Duodenal mucosa (tissue), 2 donors: ENCODE data around the gene CNOT8.

Experiments used
- H3K27ac ChIP-seq: one replicate; pipeline ENCODE4 v1.7.0; 2013; ENCODE audit warnings: low read depth, low read length
- H3K27me3 ChIP-seq, 2 donors: one replicate each; pipeline ENCODE4 v1.7.0; 2013; ENCODE audit warnings: low read length in 2 of 2, control low read depth in 1 of 2; ENCODE audit not compliant: insufficient read depth in 2 of 2, control insufficient read depth in 1 of 2
- H3K36me3 ChIP-seq, 2 donors: one replicate each; pipeline ENCODE4 v1.7.0; 2013; ENCODE audit warnings: low read length in 2 of 2, control low read depth in 1 of 2; ENCODE audit not compliant: insufficient read depth in 2 of 2, control insufficient read depth in 1 of 2
- H3K4me1 ChIP-seq, 2 donors: one replicate each; pipeline ENCODE4 v1.7.0; 2013; ENCODE audit warnings: low read length in 2 of 2, control low read depth in 1 of 2; ENCODE audit not compliant: insufficient read depth in 2 of 2, control insufficient read depth in 1 of 2
- H3K4me3 ChIP-seq, 2 donors: one replicate each; pipeline ENCODE4 v1.7.0; 2013; ENCODE audit warnings: low read length in 2 of 2, low read depth in 1 of 2
- H3K9ac ChIP-seq, 2 donors: one replicate each; pipeline ENCODE4 v1.7.0; 2013; ENCODE audit warnings: low read length in 2 of 2, low read depth in 1 of 2
- H3K9me3 ChIP-seq, 2 donors: one replicate each; pipeline ENCODE4 v1.7.0; 2013; ENCODE audit warnings: low read length in 2 of 2, control low read depth in 1 of 2; ENCODE audit not compliant: control insufficient read depth in 1 of 2

Gene CNOT8

DNA sequence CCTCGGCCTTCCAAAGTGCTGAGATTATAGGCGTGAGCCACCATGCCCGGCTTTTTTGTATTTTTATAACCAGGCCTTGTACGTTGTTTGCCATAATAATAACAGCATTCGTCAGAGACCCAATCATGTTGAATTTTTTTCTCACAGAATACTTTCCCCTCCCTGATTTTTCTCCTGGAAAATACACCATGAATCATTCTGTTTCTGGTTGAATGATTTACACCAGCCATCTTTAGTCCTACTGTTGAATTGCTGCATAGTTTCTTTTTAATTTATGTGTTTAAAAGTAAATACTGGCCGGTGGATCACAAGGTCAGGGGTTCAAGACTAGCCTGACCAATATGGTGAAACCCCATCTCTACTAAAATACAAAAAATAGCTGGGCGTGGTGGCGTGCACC, 3.5 kb downstream of the CNOT8 start:
- no peak overlapping the region for H3K4me3 ChIP-seq
- H3K9me3 ChIP-seq: no peaks in the 10 kb centered on the region
- H3K4me1 ChIP-seq: peaks cover 33 to 37% of the 10 kb centered on the region in 2 donors
- H3K27me3 ChIP-seq: no peaks in the 10 kb centered on the region
- no peak overlapping the region for H3K27ac ChIP-seq
- H3K36me3 ChIP-seq: peaks cover 9 to 28% of the 10 kb centered on the region in 2 donors
- no peak overlapping the region for H3K9ac ChIP-seq

DNA sequence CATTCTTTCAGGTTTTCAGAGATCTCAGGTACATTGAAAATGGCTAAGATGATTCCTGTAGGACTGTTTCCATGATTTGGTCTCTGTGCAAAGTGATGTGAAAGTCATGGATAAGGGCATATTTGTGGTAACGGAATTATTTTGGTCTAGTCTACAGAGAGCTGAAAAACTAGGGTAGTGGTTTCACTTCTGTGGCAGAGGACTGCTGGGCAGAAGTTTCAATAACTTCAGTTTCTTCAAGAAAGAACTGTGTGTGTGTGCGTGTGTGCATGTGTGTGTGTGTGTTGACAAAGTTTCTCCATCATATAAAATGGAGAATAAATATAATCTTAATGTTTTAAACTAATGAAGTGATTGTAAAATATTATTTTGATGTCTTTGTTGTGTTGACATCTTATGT, 4.3 kb downstream of the CNOT8 start:
- Histone ChIP-seq H3K4me3 (no peak overlapping the region), H3K9me3 (no peaks in the 10 kb centered on the region), H3K27ac (no peak overlapping the region), H3K4me1 (peaks cover 29 to 35% of the 10 kb centered on the region in 2 donors), H3K9ac (no peak overlapping the region), H3K36me3 (peaks cover 9 to 28% of the 10 kb centered on the region in 2 donors), H3K27me3 (no peaks in the 10 kb centered on the region)

DNA sequence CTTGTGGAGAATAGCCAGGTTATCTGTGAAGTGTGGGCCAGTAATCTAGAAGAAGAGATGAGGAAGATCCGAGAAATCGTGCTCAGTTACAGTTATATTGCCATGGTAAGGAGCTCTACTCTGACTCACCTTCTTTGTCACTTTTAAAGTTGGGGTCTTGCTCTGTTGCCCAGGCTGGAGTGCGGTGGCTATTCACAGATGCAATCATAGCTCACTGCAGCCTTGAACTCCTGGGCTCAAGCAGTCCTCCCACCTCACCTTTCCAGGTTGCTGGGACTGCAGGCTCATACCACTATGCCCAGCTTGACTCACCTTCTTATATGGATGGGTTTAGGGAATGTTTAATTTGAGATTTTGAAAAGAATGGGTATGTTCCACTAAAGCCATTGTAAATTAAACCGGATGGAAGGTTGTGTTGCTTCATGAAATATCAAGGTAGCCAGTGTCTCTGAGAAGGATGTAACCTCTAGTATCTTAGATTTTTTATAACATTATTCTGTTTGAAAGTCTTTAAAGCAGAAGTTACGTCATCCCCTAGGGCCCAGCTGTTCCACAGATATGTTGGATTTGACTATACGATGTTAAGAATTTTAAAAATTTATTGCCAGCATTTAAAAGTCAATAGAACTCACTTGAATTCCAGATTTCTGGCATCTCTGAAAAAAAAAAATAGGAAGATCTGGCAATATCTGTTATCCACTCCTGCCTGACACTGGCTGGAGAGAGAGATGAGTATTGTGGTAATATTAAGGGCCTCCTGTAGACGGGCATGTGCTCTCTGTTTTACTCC, 5.1 kb downstream of the CNOT8 start:
- no peak overlapping the region for H3K27ac ChIP-seq

DNA sequence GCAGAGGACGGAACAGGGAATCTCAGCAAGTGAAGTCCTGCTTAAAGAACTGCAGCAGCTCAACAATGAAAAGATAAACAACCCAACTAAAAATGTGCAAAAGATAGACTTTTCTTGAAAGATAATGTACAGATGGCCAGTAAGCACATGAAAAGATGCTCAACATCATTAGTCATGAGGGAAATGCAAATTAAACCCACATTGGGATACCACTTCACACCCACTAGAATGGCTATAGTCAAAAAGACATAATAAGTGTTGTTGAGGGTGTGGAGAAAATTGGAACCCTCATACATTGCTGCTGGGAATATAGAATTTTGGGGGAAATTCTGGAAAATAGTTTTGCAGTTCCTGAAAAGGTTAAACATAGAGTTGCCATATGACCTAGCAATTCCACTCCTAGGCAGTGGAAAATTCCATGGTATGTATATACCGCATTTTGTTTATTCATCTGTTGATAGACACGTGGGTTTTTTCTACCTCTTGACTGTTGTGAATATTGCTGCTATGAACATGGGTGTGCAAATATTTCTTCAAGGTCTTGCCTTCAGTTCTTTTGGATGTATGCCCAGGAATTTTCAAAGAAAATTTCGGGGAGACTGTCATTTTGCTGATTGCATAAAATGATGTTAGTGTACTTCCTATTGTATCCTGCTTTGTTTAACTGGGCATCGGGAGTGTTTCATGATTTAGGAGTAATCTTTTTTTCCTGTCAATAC, 7.2 kb downstream of the CNOT8 start:
- Histone ChIP-seq H3K4me1 (peaks cover 18 to 21% of the 10 kb centered on the region in 2 donors), H3K9ac (no peak overlapping the region), H3K9me3 (no peaks in the 10 kb centered on the region), H3K27ac (no peak overlapping the region), H3K36me3 (peaks cover 12 to 39% of the 10 kb centered on the region in 2 donors), H3K4me3 (no peak overlapping the region), H3K27me3 (no peaks in the 10 kb centered on the region)

More for the DNA sequence above, 5.1 kb downstream of the CNOT8 start:
- Histone ChIP-seq H3K4me3 (no peak overlapping the region), H3K9ac (no peak overlapping the region), H3K27me3 (no peaks in the 10 kb centered on the region), H3K9me3 (no peaks in the 10 kb centered on the region), H3K36me3 (peaks cover 9 to 31% of the 10 kb centered on the region in 2 donors), H3K4me1 (peaks cover 29 to 35% of the 10 kb centered on the region in 2 donors)

DNA sequence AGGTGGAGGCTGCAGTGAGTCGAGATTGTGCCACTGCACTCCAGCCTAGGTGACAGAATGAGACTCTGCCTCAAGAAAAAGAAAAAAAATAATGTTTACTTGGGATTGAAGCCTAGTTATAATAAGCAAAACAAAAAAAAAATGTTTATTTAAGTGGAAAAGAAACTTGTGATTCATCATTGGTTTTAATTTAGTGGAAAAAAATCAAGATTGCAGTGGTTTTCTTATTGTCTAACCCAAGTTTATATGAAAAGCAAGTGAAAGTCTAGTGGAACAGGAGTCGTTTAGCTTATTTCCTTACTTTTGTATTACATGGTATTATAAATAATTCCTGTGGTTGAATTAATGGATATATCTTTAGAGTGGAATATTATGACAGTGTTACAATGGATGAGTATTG, 8.4 kb downstream of the CNOT8 start:
- Histone ChIP-seq H3K9me3 (no peaks in the 10 kb centered on the region), H3K27me3 (no peaks in the 10 kb centered on the region), H3K9ac (no peak overlapping the region), H3K27ac (no peak overlapping the region), H3K4me1 (peaks cover 10 to 13% of the 10 kb centered on the region in 2 donors), H3K4me3 (no peak overlapping the region), H3K36me3 (peaks cover 16 to 49% of the 10 kb centered on the region in 2 donors)

DNA sequence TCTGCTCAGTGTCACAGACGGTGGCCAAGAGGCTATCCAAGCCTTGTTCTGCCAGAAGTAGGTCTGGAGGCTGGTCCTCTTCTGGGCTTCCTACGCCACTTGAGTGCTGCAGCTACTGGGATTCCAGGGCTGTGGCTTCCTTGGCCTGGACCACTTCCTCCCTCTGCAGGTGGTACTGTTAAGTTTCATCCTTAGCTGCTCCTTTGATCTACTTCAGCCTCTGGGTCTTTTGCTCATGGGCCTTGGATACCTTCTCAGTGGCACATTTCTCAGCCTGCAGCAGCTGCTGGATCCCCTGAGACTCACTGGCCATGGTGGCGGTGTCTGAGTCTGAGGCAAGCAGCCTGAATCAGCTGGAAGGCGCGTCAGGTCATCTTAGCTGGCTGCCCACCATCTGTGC, 10.3 kb downstream of the CNOT8 start:
- Histone ChIP-seq H3K9me3 (no peaks in the 10 kb centered on the region), H3K27me3 (no peaks in the 10 kb centered on the region), H3K4me1 (no peaks in the 10 kb centered on the region), H3K4me3 (no peak overlapping the region), H3K9ac (no peak overlapping the region), H3K36me3 (peaks cover 16 to 58% of the 10 kb centered on the region in 2 donors), H3K27ac (no peak overlapping the region)

- no peak overlapping the region for H3K27ac ChIP-seq
- H3K9me3 ChIP-seq: no peaks in the 10 kb centered on the region
- no peaks in the 10 kb centered on the region for H3K4me1 ChIP-seq
- peaks cover 28 to 66% of the 10 kb centered on the region in 2 donors for H3K36me3 ChIP-seq
- no peak overlapping the region for H3K4me3 ChIP-seq
- no peaks in the 10 kb centered on the region for H3K27me3 ChIP-seq
- H3K9ac ChIP-seq: no peak overlapping the region
These were observed 13.3 kb downstream of the CNOT8 start for GRCh38 chr5:154871734-154872133.

DNA sequence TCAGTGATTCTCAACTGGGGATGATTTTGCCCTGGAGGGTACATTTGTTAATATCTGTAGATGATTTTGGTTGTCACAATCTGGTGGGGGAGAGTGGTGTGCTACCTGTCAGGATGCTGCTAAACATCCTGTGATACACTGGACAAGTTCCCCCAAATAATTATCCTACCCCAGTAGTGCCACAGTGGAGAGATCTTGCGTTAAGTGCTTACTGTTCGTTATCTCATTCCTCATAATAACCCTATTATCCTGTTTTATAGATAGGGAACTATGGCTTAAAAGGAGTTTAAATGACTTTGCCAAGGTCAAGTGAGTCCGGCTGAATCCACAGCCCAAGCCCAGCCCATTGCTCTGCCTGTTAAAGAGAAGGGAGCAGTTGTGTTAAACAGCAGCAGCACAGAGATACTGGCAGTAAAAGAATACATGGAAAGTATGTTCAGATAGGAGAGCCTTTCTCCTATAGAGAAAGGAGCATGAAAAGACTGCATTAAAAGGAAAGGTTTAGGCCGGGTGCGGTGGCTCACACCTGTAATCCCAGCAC, 15.4 kb downstream of the CNOT8 start:
- Histone ChIP-seq H3K27me3 (no peaks in the 10 kb centered on the region), H3K27ac (no peak overlapping the region), H3K36me3 (peaks cover 28 to 65% of the 10 kb centered on the region in 2 donors), H3K4me1 (no peaks in the 10 kb centered on the region), H3K9me3 (peaks cover 6 to 7% of the 10 kb centered on the region in 2 donors), H3K4me3 (no peak overlapping the region), H3K9ac (no peak overlapping the region)

DNA sequence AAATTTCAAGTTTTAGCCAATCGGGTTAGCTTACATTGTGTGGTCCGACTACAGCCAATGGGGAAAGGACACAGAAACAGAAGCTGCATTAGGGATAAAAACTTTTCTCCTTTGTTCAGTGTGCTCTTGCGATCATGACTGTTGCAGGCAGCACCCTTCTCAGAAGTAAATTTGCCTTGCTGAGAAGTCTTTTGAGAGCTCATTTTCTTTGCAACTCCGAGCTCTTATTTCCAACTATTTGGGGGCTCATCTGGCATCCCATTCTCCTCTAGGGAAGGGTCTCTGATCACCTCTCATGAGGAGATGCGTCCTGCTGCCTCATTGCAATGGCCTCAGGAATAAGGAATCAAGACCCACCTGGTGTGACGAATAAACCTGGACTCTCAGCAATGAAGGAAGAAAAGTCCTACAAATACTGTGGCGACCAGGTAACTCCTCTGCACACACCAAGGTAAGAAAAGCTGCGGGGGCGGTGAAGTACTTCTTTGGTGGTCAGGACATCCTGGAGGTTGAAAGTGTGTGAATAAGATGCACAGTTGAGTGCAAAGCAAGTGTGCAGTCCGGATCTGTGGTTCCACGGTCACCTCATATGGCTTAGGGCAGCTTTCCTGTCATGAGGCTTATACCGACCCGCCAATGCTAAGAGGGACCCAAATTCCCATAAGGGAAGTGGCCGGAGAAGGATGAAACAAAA, 20.4 kb downstream of the CNOT8 start:
- no peaks in the 10 kb centered on the region for H3K4me1 ChIP-seq
- H3K36me3 ChIP-seq: peaks cover 15 to 34% of the 10 kb centered on the region in 2 donors
- no peak overlapping the region for H3K27ac ChIP-seq

More for the DNA sequence above, 20.4 kb downstream of the CNOT8 start:
- no peak overlapping the region for H3K4me3 ChIP-seq
- H3K9ac ChIP-seq: no peak overlapping the region
- H3K9me3 ChIP-seq: peaks cover 9 to 11% of the 10 kb centered on the region in 2 donors
- no peaks in the 10 kb centered on the region for H3K27me3 ChIP-seq
